ENCODE data around the gene NTM.
"Not testable (repeated sequence)": the region's sequence is repeated elsewhere in the genome, so short reads cannot be mapped to it uniquely, and the experiment has no call there.

Gene NTM

DNA sequence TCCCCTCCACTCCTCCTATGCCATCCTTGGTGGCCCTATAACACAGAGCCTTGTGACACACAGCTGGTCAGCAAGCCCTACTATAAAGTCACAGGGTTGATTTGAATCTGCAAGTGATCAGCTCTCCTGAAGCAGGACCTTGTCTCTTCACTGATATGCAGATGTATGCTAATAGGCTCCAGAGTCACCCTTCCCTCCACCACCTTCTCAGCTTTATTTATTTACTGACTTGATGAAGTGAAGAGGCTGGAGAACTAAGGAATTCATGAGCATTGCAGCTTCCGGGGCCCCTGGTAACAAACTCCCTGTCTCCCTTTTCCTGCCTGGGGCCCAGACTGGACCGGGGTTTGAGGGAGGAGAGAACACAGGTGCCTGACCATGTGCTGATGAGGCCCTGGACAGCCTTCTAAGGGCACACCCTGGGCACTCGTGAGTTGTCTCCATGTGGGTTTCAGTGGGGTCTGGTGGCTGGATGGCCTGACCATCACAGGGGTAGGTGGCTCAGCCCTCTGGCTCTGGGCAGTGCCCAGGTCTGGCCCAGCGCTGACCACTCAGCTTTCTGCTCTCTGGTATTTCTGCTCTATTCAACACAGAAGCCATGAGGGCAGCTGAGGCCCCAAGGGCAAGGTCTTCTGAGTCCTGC lies 307.5 kb downstream of the NTM start:
- no peak for DNase-seq

DNA sequence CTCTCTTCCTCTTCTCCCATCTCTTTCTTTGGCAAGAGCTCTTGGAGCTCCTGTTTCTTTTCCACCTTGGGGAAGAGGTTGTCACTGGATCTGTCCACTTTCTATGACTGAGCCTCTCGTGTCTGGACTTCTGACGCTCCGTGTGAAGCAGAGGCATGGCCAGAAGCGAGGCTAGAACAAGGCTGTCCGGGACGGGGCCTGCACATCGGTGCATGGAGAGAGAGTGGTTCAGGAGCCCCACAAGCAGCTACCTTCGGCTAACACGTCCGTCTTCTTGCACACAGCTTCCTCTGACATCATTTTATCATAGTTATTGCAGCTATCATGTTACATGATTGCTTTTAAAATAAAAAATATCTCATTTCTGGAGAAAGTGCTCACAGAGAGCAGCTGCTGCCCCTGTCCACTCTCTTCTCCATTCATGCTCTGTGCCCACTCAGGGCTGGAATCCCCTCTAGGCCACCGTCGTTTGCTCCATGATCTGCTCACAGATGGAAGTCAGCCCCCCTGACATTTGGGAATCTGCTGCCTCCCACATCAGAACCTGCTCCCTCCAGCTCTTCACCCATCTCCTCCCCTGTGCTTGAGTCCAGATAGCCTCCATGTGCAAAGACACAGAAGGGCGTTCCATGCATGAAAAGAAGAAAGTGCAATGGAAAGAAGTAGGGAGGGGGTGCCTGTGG lies 308.4 kb downstream of the NTM start:
- no peak for DNase-seq

DNA sequence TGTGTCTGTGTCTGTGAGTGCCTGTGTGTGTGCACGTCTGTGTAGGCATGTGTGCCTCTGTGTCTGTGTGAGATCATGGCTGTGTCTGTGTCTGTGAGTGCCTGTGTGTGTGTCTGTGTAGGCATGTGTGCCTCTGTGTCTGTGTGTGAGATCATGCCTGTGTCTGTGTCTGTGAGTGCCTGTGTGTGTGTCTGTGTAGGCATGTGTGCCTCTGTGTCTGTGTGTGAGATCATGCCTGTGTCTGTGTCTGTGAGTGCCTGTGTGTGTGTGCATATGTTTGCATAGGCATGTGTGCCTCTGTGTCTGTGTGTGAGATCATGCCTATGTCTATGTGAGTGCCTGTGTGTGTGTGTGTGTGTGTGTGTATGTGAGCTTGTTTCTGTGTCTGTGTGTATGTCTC lies 310.0 kb downstream of the NTM start:
- not testable (repeated sequence) for DNase-seq

DNA sequence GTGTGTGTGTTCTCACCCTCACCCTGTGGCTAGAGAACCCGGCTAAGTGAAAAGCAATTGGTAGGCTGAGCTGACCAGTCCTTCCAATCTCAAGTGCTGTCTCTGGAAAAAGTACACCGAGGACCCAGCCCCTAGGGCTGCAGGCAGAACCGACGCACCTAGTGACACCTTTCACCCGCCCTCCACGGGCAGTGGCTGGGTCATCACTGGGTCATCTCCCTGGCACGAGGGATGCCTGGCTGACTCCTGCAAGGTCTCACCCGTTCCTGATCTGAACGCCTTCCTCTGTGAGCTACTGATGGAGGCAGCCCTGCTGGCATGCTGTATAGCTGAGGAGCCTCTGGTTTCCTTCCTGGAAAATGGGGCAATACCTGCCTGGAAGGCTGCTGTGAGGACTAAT lies 311.5 kb downstream of the NTM start:
- DNase-seq, result no peak

DNA sequence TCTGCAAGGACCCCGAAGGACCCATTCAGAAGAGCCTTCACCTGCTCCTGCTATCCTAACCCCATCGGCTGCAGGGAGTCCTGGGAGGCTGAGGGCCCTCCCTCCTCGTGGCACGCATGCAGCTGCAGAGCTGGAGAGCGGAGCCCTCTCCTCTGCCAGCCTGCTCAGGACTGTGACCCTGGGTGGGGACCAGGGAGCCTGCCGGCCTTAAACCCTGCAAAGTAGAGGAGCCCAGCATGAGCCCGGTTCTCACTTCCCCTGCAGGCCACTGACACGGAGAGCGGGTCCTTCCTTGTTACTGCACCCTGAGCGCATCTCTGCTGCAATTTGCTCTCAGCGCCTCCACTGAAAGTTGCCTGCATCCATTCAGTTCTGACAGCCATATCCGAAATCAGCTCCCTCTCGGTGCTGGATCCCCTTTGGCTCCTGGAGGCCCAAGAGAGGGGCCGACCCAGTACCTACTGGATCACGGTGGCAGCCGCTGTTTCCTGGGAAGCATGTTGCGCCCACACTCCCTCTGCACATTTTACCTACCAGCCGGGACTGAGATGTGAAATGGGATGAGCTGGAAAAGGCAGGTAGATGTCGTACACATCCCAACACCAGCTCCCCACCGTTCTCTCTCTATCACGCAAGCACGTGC lies 312.1 kb downstream of the NTM start:
- no peak for DNase-seq

DNA sequence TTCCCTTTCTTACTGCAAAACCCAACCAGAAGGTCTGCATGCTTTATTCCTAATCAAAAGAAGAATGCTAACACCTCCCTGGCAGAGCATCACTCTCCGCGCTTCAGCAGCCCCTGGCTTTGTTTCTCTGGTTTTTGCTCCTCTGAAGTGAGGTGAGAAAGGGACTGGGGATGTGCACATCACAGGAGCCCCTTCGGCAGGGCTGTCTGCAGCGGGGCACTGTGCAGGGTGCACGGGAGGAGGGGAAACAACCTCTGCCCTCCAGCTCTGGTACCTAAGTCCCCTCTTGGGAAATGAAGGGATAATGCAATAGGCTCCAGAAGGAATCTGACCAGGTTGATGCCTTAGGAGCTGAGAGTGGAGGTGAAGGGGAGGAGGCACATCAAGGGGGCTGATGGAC lies 312.7 kb downstream of the NTM start:
- DNase-seq, result no peak

DNA sequence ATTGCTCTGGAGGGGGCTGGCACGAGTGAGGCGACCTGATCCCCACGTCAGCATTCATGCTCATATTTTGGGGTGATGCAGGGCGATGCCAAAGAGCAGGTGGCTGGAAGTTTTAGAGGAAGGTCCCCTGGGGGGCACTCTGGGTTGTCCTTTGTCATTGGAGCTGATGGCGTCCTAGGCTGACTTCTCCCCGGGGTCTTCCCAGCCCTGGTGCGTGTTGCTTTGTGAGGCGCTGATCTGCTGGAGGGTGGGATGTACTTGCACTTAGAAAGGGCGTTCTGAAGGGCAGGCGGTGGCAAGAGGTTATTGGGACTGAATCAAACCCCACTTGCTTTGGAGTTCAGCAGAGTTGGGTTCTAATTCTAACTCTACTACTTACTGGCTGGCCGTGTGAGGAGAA lies 313.3 kb downstream of the NTM start:
- DNase-seq, result no peak

DNA sequence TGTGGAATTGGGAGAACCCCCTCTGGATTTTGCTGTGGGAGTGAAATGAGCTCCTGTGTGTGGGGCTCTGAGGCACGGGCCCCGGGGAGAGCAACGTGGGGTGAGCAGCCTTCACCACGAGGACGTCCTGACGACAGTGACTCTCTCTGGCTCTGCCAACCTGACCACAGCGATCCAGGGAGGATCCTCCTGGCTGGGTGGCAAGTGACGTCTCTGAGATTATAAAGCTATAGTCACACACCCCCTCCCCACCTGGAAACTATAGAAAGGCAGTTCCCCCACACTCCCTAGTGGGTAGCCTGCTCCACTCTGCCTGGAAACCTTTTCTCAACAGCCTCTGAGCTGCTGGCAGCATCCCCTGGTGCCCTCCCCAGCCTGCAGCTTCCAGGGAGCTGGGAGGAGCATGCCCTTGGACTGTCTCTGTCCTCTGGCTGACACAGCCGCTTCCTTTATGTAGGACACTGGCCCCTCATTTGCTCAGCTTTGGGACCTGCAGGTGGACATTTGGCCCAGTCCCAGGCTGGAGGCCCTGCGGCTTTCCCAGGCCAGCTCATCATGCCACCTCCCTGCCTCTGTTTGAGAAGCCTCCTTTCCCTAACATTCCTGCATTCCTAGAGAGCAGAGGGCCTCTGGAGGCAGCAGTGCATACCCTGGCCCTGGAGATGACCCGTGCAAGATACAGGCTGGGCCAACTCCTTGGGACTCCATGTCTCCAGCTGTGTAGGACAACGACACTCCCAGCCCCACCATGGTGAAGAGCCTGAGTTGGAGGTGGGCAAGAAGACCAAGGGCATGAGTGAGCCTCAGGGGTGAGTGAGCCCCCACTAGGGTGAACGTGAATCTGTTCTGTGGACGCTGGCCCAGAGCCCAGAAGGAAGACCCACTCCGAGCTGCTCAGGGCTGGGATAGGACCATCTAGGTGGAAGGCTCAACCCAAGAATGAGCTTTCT lies 314.0 kb downstream of the NTM start:
- DNase-seq, result no peak

DNA sequence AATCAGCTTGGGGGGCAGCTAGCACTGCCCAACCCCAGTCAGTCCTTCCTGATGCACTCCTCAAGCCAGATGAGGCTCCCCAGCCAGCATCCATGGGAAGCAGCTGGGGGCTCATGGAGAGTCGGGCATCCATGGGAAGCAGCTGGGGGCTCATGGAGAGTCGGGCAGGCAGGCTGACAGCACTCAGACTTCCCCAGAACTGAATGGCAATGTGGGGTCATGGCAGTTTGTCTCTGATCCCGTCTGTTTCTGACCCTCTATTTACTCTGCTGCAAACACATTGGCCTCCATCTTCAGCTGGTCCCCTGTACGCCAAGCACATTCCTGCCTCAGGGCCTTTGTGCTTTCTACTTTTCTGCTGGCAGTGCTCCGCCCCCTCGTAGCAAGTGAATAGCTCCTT lies 314.8 kb downstream of the NTM start:
- no peak for DNase-seq

DNA sequence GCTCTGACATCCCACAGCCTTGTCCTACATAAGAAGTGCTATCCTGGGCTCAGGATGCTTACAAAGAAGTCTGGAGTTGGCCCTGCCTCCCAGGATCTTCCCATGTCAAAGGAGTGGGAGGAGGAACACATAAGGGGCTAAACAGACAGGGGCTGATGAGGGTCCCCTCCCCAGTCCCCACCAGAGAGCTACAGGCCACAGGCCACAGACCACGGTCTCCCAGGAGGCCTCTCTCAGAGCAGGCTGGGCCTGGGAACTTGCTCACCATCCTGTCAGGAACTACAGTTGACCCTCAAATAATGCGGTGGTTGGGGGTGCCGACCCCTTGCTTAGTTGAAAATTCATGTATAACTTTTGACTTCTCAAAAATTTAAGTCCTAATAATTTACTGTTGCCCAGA lies 315.5 kb downstream of the NTM start:
- no peak for DNase-seq

DNA sequence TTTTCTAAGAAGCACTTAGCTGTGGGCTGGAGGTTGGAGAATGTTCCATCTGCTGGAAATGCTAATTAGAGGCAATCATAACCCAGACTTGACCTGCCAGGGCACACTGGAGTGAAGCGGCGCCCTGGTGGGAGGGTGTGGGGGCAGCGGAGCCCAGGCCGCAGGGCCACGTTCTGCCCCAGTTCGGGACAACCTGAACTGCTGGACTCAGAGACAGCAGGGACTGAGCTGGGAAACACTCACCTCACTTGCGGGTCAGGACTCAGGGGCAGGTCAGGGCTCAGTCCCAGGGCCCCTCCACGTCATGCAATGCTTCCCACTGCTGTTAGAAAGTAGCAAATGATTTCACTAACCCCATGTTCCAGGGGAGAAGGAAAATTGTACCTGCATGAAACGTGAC lies 316.4 kb downstream of the NTM start:
- DNase-seq, result no peak

DNA sequence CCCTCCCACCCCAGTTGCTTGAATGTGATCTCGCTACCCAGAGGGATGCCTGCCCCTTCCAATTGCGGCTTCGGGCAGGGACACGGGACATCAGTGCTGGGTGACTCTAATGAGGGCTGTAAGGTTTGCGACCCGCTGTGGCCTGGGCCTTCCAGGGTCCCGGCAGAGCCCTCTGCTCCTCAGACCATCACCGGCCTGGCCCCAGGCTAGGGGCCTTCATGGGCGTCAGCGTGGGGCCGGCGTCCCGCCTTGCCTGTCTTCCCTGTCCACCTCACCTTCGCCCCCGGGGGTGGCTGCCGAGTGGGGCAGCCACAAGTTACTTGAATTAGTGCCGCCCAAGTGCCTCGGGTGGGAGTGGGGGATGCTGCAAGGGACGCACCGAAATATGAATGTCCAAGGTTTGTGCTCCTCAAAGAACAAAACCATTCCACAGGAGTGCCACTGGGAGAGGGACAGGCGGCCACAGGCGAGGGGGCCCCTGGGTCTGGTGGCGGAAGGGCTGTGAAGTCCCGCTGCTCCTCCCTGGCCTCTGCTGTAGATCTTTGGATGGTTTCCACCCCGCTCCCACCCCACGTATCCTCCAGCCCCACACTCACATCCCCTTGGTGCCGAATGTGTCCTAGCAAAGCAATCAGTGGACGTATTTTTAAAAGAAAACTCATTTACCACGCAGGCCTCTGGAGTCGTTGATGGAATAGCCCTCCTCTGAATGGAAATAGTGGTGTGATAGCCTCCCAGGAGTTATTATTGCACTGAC lies 317.1 kb downstream of the NTM start:
- DNase-seq, result no peak

DNA sequence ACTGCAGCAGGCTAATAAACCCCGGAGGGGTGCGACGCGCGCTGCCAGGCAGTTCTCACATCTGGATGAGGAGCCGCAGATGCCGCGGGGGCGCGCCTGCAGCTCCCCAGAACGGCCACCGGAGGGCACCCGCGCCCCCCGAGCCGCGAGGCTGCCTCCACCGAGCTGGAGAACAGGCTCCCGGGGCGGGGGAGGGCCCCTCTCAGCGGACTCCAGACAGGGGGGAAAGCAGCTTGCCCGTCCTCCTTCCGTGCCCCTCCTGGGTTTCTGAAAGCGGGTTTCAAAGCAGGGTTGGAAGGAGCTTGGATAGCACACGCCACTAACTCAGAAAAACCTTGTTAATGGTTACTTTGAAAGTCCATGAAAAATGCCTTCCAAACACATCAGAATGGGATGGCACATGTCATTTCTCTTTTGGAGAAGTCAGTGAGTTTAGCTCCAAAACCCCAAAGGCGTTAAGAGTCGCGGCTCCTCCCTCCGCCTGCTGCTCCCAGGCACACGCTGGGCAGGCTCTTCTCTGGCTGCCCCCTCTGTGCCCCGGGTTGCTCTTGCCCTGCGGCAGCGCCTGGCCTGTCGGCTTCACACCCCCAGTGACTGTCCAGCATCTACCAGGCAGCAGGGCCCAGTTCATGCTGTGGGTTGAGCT lies 317.8 kb downstream of the NTM start:
- no peak for DNase-seq

DNA sequence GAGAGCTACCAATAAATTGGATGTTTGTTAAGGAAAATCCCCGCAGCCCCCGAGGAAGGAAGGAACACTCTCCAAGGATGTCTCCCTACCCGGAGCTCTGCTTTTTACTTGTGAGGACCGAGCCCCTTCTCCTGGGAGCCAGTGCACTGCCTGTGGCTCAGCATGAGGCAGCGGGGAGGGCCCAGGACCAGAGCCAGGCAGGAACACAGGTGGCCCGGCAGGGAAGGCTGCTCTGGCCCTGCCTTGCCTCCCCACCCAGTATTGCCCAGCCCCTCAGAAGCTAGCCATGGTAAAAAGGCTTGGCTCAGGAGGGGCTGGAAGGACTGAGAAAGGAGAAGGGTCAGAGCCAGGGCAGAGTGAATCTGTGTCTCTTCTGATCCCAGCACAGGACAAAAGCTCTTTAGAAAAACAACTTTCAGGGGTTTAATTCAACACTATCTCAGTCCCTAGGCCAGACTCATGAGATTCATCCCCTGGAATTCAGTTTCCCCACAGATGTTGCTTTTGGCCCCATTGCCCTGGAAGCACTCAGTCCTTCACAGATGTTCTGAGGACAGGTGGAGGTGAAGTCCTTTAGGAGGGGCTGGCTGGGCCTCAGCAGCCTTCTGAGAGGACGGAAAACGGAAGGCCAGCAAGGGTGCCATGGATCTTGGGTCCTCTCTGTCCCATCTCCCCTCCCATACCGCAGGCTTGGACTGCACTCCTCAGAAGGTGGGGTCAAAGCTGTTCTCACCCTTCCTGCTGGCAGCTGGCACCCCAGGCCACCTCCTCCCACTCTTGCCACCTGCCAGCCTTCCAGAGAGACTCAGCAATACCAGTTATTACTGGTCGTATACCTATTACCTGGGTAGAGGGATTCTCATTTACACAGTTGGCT lies 318.9 kb downstream of the NTM start:
- DNase-seq, result no peak

DNA sequence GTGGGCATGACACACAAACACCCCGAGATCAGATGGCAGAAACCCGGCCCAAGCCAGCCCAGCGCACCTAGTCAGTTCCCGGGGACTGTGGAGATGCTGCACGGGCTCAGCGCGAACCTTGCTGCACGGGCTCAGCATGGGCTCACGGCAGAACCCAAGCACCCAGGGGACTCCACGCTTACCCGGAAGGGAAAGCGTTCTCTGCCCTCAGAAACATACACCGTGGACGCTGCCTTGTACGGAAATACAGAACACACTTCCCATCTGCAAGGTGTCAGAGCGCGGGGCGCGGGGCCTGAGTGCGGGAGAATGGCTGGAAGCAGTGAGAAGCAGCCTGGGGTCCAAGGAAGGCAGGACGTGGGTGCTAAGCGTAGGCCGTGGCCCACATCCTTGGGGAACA lies 319.9 kb downstream of the NTM start:
- no peak for DNase-seq

DNA sequence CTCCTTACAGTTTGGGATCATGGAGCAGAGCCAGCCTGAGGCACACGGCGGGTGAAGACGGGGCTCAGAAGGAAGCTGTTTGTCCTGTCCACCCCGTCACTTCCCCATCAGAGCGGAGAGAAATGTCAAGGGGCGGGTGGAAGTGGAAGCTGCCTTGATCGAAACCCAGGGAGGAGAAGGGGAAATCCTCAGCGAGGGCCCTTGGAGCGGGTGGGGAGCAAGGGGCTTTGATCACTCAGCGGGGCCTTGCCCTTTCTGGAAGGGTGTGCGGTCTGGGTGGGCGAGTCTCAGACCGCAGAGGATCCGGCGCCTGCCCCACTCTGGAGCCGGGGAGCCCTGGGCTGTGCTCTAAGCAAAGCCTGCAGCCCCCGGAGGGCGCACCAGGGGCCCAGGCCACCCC lies 320.4 kb downstream of the NTM start:
- DNase-seq, result no peak

DNA sequence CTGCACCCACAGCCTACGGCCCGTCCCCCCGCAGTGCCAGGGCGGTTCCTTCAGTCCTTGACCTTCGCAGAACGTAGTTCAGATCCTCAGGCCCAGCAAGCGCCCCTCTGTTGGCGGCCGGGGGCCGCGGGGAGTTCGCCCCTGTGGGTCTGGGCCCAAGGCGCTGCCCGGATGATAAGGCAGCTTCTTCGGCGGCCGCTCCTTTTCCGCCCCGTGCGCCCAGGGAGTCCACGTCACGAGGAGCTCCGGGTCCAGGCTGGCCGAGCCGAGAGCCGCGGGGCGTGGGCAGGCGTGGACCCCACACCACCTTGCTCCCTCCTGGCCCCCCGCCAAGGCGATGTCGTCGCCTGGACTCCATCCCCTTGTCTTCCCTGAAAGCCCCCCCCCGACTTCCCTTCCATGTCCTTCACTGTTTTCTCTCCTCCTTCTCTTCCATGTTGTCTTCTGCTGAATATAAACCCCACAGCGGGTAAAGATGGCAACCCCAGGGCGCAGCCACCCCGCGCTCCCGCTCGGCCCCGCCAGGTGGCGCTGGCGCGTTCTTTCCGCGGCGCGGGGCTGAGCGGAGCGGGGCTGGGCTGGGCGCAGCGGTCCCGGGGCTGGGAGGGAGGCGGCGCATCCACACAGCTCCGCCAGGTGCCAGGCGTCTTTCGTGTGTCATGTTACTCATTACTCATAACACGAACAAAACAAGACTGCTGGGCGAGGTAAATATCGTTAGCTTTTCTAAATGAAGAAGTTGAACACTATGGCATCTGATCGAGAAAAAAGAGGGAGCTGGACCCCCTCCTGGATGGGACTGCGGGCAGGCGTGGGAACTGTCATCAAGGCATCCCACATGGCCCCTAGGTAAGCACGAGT lies 321.0 kb downstream of the NTM start:
- DNase-seq, result no peak

DNA sequence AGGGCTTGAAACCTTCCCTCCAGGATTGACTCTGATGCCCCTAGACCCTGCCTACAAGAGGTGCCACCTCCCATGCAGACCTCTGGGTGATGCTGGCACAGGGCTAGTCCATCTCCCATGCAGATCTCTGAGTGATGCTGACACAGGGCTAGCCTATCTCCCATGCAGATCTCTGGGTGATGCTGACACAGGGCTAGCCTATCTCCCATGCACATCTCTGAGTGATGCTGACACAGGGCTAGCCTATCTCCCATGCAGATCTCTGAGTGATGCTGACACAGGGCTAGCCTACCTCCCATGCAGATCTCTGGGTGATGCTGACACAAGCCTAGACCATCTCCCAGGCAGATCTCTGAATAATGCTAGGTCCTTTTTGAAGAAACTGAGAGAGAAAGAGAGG lies 321.7 kb downstream of the NTM start:
- no peak for DNase-seq

DNA sequence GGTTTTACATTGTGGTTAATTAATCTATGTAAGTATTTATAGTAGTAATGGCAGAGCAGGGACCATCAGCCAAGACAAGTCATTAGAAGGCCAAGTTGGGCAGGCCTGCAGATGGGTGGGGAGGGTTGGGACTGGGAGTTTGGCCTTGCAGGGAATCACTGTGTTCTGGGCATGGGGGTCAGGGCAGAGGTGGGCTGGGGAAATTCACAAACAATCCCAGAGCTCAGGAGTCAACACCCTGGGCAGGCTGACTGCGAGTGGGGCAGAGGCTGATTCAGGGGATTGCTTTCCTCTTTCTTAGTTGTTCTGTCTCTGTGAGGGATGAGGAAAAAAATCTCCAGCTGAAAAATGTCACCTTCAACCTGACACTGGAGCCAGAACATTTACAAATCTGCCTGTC lies 322.5 kb downstream of the NTM start:
- DNase-seq, result no peak

DNA sequence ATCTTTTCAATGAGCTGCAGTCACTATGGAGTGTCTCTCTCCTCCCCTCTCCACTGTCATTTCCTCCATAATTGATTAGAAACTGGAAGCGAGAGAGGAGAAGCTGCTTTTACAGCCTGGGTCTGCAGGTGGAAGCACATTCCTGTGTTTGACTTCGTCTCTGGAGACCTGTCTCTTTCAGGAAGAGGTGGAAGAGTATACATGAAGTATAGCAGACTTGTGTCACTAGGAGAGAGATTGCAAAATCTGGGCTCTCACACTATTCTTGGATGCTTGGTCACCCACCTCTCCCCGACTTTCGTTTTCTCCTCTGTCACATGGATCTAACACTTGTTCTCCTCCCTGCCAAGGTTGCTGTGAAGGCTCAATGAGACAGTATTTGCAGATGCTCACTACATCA lies 323.3 kb downstream of the NTM start:
- DNase-seq, result no peak
